Immature natural killer cell (primary cell): ENCODE data around the gene XPNPEP2. TPM values are rescaled to one million over a fixed set of nuclear protein-coding genes. Genes with fewer than 3 reads are reported as not detected.

Experiments
- DNase-seq, 3 donors: peaks; one replicate each; pipeline ENCODE4 v3.0.0; 2022; ENCODE audit warnings: mixed read lengths in 1 of 3
- H3K27ac Mint-ChIP-seq, 6 donors: one replicate each; pipeline ENCODE4 v1.8.0; 2020; ENCODE audit warnings: mixed read lengths in 6 of 6, mild to moderate bottlenecking in 5 of 6, inconsistent platforms in 4 of 6, moderate library complexity in 3 of 6
- H3K27me3 Mint-ChIP-seq, 3 donors: one replicate each; pipeline ENCODE4 v1.8.0; 2020 to 2021; ENCODE audit warnings: low read depth in 3 of 3, mild to moderate bottlenecking in 3 of 3, mixed read lengths in 3 of 3, moderate library complexity in 3 of 3, inconsistent platforms in 1 of 3
- H3K36me3 Mint-ChIP-seq, 3 donors: one replicate each; pipeline ENCODE4 v1.8.0; 2020; ENCODE audit warnings: mixed read lengths in 3 of 3, inconsistent platforms in 2 of 3, mild to moderate bottlenecking in 2 of 3
- H3K4me1 Mint-ChIP-seq, 2 donors: one replicate each; pipeline ENCODE4 v1.8.0; 2020; ENCODE audit warnings: inconsistent platforms in 2 of 2, mild to moderate bottlenecking in 2 of 2, mixed read lengths in 2 of 2, moderate library complexity in 1 of 2
- H3K4me3 Mint-ChIP-seq, 5 donors: one replicate each; pipeline ENCODE4 v1.8.0; 2020; ENCODE audit warnings: mild to moderate bottlenecking in 5 of 5, mixed read lengths in 5 of 5, inconsistent platforms in 3 of 5, moderate library complexity in 3 of 5
- H3K9me3 Mint-ChIP-seq, 6 donors: one replicate each; pipeline ENCODE4 v1.8.0; 2020; ENCODE audit warnings: mild to moderate bottlenecking in 6 of 6, mixed read lengths in 6 of 6, inconsistent platforms in 4 of 6, moderate library complexity in 3 of 6
- polyA plus RNA-seq, 3 donors: library from polyadenylated mRNA; unstranded; fragments of 300-500 nt; fragmentation: Illumina TruSeq; gene quantifications; one replicate each; pipeline ENCODE4 v1.2.3, GENCODE V29; 2021

The XPNPEP2 gene
- polyA plus RNA-seq, 3 donors from 2014 or later: 0.60 to 2.9 (median 2.7) TPM

DNA sequence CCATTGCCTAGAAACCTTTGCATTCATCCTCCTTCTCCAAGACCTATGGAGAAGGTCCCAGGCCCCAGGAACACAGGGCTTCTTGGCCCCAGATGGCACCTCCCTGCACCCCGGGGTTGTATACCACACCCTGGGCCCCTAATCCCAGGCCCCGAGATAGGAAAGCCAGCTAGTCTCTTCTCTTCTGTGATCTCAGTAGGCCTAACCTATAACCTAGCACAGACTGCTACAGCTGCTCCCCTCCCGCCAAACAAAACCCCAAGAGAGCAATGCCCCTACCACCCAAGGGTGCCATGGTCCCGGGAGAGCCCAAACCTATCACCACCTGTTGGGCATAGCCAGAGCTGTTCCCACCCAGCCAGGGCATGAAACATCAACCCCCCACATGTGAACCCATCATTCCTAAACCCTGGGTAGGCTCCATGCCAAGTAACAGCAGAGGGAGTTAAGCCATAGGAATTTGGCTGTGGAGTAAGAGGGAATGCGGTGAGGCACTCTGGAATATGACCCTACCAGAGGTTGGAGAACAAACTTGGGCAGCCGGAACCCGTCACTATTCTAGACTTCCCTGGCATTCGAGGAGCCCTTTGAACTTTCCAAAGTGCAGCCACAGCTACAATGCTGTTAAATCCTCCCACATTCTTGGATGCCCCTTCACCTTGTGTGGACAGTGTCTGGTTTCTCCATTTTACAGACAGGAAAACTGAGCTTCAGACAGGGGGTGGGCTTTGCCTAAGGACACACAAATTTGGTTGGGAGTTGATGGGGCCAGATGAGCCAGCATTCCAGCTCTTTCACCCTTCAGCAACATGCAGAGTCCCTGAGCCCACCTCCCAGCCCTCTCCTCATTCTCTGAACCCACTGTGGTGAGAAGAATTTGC, 30.0 kb downstream of the XPNPEP2 start:
- no peak for DNase-seq
- H3K4me1 Mint-ChIP-seq: peaks cover 64 to 75% of the 10 kb centered on the region in 2 donors
- H3K9me3 Mint-ChIP-seq: no peaks in the 10 kb centered on the region
- peak overlapping the region; percentile 76 to 96 (median 92) for H3K27ac Mint-ChIP-seq
- H3K27me3 Mint-ChIP-seq: peaks cover 4 to 16% (median 10%) of the 10 kb centered on the region in 3 donors
- H3K4me3 Mint-ChIP-seq: peak overlapping the region; percentile 58 to 83 (median 67)
- no peaks in the 10 kb centered on the region for H3K36me3 Mint-ChIP-seq

DNA sequence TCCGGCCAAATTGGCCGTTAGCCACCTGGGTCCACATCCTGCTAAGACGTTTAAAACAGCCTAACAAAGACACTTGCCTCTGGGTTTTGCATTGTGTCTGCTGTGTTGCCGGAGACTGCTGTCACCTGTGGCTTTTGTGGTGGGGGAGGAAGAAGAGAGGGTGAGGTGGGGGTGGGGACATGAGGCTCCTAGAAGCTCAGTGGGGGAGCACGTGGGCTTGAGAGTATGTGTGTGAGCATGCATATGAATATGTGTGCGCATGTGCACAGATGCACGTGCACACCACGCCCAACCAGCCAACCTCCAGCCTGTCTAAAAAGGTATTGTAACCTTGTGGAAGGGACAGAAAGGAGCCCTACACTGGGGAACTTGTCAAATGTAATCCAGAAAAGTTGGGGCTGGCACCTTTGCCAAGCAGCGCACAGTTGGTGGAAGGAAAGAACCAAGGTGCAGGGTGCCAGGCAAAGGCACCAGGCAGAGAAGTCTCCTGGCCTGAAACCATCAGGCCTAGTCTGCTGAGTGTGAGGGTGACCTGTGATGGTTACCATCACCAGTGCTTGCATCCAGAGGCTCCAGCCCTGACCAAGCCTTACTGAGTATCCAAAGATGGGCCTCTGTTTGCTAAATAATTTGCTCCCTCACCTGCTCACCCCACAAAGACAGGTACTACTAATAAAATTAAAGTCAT, 30.8 kb downstream of the XPNPEP2 start:
- peak overlapping the region; percentile 58 to 83 (median 67) for H3K4me3 Mint-ChIP-seq
- H3K4me1 Mint-ChIP-seq: peaks cover 72 to 83% of the 10 kb centered on the region in 2 donors
- peak overlapping the region; percentile 76 to 96 (median 92) for H3K27ac Mint-ChIP-seq
- H3K36me3 Mint-ChIP-seq: no peaks in the 10 kb centered on the region
- no peaks in the 10 kb centered on the region for H3K9me3 Mint-ChIP-seq
- H3K27me3 Mint-ChIP-seq: peaks cover 4 to 16% (median 10%) of the 10 kb centered on the region in 3 donors
- peak; percentile 70 to 82 (median 74) for DNase-seq

DNA sequence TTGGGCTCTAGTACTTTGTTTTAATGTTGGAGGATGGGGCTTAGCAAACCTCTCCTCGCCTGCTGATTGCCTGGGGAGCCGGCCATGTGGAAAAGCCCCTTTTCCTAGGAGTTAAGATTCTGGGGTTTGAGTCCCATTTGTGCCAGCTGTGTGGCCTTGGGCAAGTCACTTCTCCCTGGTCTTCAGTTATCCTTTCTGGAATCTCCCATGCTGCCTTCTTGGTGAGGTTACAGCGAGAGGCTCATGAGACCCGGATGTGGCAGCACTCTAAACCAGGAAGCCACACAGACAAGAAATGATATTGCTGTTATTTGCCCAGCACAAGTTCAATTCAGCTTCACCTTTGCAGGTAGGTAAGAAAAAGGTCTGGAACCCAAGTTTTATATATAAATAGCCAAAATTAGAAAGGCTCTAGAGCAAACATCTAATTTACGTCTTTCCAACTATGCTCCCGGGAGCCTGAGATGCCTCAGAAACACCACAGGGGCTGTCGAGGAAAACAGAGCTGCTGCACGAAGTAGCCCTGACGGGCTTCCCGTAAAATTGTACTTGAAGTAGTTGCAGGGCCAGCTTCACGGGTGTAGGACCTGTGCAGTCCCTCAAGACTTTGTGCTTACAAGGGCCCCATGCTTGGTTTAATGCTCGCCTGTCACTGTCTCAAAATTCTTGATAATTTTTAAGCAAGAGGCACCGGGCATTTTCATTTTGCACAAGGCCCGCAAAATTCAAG, 32.7 kb downstream of the XPNPEP2 start:
- Mint-ChIP-seq H3K9me3 (no peaks in the 10 kb centered on the region), H3K36me3 (no peaks in the 10 kb centered on the region)
- peak in 2 of 3 donors; percentile 45 to 52 for DNase-seq

GRCh38 chrX:129772796-129773431, 34.1 kb downstream of the XPNPEP2 start:
- Mint-ChIP-seq H3K4me3 (peak overlapping the region; percentile 62 to 87 (median 71)), H3K27me3 (peaks cover 5 to 27% (median 17%) of the 10 kb centered on the region in 3 donors), H3K27ac (peak overlapping the region; percentile 87 to 98 (median 94)), H3K4me1 (peaks cover 91 to 94% of the 10 kb centered on the region in 2 donors), H3K36me3 (no peaks in the 10 kb centered on the region), H3K9me3 (no peaks in the 10 kb centered on the region)
- peak; percentile 82 to 83 (median 83) for DNase-seq

More for the DNA sequence above, 32.7 kb downstream of the XPNPEP2 start:
- peaks cover 85 to 91% of the 10 kb centered on the region in 2 donors for H3K4me1 Mint-ChIP-seq
- H3K4me3 Mint-ChIP-seq: peak overlapping the region; percentile 42 to 74 (median 53)
- H3K27me3 Mint-ChIP-seq: peaks cover 4 to 19% (median 11%) of the 10 kb centered on the region in 3 donors
- peak overlapping the region; percentile 87 to 98 (median 90) for H3K27ac Mint-ChIP-seq

- Mint-ChIP-seq H3K27ac (peak overlapping the region; percentile 87 to 98 (median 94)), H3K36me3 (no peaks in the 10 kb centered on the region), H3K4me3 (peak overlapping the region; percentile 20 to 87 (median 56)), H3K4me1 (peaks cover 90 to 91% of the 10 kb centered on the region in 2 donors), H3K27me3 (peaks cover 5 to 23% (median 21%) of the 10 kb centered on the region in 3 donors), H3K9me3 (no peaks in the 10 kb centered on the region)
- DNase-seq: peak in 1 of 3 donors; percentile 46
Observed at GRCh38 chrX:129773649-129774458, 35.1 kb downstream of the XPNPEP2 start.

DNA sequence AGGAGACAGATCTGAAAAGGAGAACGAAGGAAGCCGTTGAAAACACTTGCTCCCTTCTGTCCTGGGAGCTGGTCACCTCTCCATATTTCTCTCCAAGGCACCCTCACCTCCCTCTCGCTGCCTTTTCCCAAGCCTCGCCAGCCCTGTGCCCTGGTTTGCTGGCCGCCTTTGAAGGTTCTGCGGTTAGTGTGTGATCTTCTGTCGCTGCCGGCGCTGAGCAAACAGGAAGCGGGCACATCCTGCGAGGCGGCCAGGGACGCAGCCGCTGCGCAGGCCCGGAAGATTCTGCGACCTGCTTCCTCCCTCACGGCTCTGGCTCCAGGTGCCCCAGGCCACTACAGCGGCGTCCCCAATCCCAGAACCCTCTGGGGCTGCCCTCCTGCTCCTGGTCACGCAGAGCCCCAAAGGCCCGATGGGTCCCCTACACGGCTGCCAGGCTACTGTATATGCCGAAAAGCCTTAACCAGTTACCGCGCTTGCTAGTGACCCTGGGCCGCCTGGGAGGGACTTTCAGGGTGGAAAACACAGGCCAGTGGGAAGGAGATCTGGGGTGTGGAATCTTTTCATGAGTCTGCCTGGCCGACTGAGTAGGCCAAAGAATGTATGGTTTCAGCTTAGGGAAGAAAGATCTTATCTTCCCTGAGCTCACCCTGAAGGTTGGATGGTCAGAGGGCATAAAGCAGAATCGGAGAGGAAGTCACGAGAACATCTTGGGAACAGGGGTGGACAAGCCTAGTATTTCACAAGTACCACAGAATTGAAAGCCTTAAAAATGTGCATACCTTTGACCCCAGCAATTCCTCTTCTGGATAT, 38.6 kb downstream of the XPNPEP2 start:
- Mint-ChIP-seq H3K9me3 (no peaks in the 10 kb centered on the region), H3K27ac (peak overlapping the region; percentile 90 to 100 (median 95)), H3K4me3 (peak overlapping the region; percentile 79 to 96 (median 83)), H3K27me3 (peaks cover 13 to 39% (median 34%) of the 10 kb centered on the region in 3 donors), H3K4me1 (peaks cover 82 to 87% of the 10 kb centered on the region in 2 donors), H3K36me3 (peaks cover 8 to 18% (median 14%) of the 10 kb centered on the region in 3 donors)
- peak; percentile 81 to 83 (median 83) for DNase-seq

DNA sequence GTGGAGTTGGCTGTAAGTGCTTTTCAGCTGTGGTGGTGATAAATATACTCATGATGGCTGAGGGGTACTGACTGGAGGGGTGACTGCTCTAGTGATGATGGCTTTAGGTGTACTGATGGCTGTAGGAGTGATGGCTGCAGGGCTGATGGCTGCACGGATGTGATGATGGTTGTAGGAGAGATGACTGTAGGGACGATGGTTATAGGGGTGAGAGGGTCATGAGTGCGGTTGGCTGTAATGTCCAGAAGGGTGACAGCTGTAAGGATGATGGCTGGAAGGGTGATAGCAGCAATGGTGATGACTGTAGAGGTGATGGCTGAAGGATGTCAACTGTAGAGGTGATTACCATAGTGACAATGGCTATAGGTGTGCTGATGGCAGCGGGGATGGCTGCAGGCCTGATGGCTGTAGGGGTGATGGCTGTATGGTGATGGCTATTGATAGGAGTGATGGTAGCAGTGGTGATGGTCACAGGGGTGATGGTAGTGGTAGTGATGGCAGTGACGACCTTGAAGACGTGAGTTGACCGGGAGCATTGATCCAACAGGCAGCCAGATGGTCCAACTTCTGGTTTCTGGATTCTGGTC, 40.4 kb downstream of the XPNPEP2 start:
- peak overlapping the region; percentile 90 to 100 (median 95) for H3K27ac Mint-ChIP-seq
- DNase-seq: no peak
- H3K4me3 Mint-ChIP-seq: peak overlapping the region; percentile 93 to 97 (median 93)
- peaks cover 82 to 88% of the 10 kb centered on the region in 2 donors for H3K4me1 Mint-ChIP-seq
- H3K9me3 Mint-ChIP-seq: no peaks in the 10 kb centered on the region
- H3K27me3 Mint-ChIP-seq: peaks cover 15 to 36% (median 35%) of the 10 kb centered on the region in 3 donors
- peaks cover 21 to 33% (median 25%) of the 10 kb centered on the region in 3 donors for H3K36me3 Mint-ChIP-seq

- Mint-ChIP-seq H3K4me1 (peaks cover 82 to 87% of the 10 kb centered on the region in 2 donors), H3K27ac (peak within 1 kb of the TSS; percentile 90 to 100 (median 95)), H3K9me3 (no peaks in the 10 kb centered on the region), H3K27me3 (peaks cover 15 to 36% (median 35%) of the 10 kb centered on the region in 3 donors), H3K36me3 (peaks cover 25 to 39% (median 30%) of the 10 kb centered on the region in 3 donors), H3K4me3 (peak within 1 kb of the TSS; percentile 93 to 97 (median 93))
- DNase-seq: peak; percentile 75 to 80 (median 78)
Observed at GRCh38 chrX:129779747-129780146, 41.0 kb downstream of the XPNPEP2 start, which contains the start of gene SASH3. Gene SASH3 (plus strand): TSS chrX:129779949. CDS start chrX:129780098, 149 bp downstream.

- H3K27ac Mint-ChIP-seq: peak overlapping the region; percentile 90 to 100 (median 95)
- peaks cover 82 to 85% of the 10 kb centered on the region in 2 donors for H3K4me1 Mint-ChIP-seq
- H3K9me3 Mint-ChIP-seq: no peaks in the 10 kb centered on the region
- peaks cover 15 to 36% (median 33%) of the 10 kb centered on the region in 3 donors for H3K27me3 Mint-ChIP-seq
- peaks cover 29 to 44% (median 34%) of the 10 kb centered on the region in 3 donors for H3K36me3 Mint-ChIP-seq
- DNase-seq: no peak
- peak overlapping the region; percentile 93 to 97 (median 93) for H3K4me3 Mint-ChIP-seq
Observed at GRCh38 chrX:129780441-129781105, 41.8 kb downstream of the XPNPEP2 start.

- Mint-ChIP-seq H3K27ac (peak overlapping the region; percentile 90 to 100 (median 96)), H3K4me1 (peaks cover 86 to 88% of the 10 kb centered on the region in 2 donors), H3K36me3 (peaks cover 31 to 48% (median 40%) of the 10 kb centered on the region in 3 donors), H3K27me3 (peaks cover 15 to 36% (median 33%) of the 10 kb centered on the region in 3 donors), H3K9me3 (no peaks in the 10 kb centered on the region), H3K4me3 (peak overlapping the region; percentile 93 to 97 (median 93))
- DNase-seq: peak; percentile 89 to 94 (median 91)
Observed at GRCh38 chrX:129781134-129781672, 42.4 kb downstream of the XPNPEP2 start.
